Inferior parietal cortex (tissue), 1 donor: ENCODE results near the gene ISOC2.
"Not testable (repeated sequence)": the region's sequence is repeated elsewhere in the genome, so short reads cannot be mapped to it uniquely, and the experiment has no call there.

Experiments used
- DNase-seq: peaks from one replicate; pipeline ENCODE4 v3.0.0-alpha.2; 2016; ENCODE audit errors: extremely low spot score

ISOC2 gene

GRCh38 chr19:55407800-55408532, 53.5 kb downstream of the ISOC2 start:
- DNase-seq = peak; percentile 98

- not testable (repeated sequence) for DNase-seq
These were observed 54.0 kb downstream of the ISOC2 start, which contains the start of gene UBE2S for GRCh38 chr19:55407550-55407799. UBE2S (minus strand) TSS chr19:55407788; CDS start chr19:55407589, 199 bp downstream.

DNA sequence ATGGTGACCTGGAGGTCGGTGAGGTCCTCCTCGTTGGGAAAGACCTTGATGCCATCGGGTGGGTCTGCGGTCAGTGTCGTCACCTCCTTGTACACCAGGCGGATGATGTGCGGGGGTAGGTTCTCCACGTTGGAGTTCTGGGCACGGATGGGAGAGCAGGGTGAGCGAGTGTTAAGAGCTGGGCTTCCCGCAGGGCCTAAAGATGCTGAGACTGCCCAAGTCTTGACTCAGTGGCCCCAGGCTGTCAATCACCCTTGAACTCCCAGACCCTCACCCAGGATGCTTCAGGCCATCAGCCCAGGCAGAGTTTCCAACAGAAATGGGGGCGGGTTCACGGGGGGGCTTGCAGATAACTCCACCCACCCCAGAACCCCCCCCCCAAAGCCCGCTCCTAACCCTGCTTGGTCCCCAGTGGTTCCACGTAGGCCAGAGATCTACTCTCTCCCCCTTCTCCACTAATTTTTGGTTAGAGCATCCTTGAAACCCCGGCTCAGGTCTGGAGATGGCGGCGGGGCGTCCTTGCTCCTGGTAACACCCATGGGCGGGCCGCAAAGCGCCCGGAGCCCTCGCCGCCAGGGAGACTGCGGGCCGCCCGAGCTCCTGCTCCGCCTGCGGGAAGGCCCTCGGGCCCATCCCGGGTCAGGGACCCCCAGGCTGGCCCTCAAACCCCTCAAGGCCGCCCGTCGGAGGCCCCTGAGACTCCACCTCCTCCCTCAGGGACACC, 54.5 kb downstream of the ISOC2 start:
- DNase-seq = no peak

DNA sequence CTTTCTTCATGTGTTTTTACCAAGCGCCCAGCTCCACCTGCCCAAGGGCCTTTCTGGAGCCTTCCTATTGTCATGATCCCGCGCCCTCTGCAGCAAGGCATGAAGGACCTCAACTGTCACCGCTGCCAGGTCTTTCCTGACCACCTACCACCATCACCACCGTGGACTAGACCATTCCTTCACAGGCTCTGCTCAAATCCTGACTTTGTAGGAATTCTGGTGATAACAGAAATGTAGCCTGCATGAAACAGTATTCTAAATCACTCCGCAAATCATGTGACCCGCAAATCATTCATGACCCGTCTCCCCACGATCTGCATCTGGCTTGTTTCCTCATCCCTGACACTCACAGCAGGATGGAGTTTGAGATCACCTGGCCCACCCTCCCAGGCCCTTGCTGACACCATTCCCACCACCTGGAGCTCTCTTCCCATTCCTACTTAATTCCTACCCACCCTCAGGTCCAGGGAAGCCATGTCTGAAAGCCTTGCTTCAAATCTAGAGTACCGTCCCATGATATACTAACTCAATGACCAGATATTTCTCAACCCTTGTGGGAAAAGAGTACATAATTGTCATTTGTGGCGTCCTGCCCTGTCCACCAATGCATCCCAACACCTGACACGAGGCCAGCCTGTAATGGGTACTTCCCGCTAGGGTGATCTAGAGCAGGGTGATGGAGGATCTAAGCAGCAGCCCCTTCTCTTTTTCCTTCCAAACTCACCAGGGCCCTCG, 55.2 kb downstream of the ISOC2 start:
- no peak for DNase-seq

DNA sequence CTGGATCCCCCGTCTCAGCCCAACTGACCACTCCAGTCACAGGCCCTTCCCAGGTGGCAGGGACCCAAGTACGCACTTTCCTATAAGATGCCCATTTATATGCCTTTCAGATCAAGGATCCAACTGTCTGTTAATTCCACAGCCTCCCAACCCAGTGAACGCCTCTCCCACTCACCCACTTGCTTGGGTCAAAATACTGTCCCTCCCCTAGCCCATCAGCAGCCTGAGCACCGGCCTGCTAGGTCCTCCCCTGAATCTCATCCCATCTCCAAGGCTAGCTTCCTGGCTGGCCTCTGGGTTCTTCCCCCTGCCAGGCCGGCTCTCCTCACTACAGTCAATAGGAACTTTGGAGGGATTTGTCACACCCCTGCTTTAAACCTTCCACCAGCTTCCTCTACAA, 55.8 kb downstream of the ISOC2 start:
- DNase-seq = no peak
